ENCODE data around the gene KANK2. TPM values are rescaled to one million over a fixed set of nuclear protein-coding genes. Genes with fewer than 3 reads are reported as not detected.
A peak's percentile ranks its signal among the peaks of the same experiment; 100 is the strongest.

Gene KANK2
- total RNA-seq, 1 donor from 2014 or later, result 84.7 TPM

DNA sequence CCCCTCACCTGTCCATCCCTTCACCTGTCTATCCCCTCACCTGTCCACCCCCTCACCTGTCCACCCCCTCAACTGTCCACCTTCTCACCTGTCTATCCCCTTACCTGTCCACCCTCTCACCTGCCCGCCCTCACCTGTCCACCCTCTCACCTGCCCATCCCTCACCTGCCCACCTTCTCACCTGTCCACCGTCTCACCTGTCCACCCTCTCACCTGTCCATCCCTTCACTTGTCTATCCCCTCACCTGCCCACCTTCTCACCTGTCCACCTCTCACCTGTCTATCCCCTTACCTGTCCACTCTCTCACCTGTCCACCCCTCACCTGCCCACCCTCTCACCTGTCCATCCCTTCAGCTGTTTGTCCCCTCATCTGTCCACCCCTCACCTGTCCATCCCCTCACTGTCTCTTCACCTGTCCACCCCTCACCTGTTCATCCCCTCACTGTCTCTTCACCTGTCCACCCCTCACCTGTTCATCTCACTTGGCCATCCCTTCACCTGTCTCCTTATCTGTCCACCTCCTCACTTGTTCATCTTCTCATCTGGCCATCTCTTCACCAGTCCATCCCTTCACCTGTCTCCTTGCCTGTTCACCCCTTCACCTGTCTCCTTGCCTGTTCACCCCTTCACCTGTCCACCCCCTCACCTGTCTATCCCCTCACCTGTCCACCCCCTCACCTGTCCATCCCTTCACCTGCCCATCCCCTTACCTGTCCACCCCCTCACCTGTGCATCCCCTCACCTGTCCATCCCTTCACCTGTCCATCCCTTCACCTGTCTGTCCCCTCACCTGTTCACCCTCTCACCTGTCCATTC lies 12.7 kb upstream of the KANK2 start:
- TF ChIP-seq, protein P1, sequence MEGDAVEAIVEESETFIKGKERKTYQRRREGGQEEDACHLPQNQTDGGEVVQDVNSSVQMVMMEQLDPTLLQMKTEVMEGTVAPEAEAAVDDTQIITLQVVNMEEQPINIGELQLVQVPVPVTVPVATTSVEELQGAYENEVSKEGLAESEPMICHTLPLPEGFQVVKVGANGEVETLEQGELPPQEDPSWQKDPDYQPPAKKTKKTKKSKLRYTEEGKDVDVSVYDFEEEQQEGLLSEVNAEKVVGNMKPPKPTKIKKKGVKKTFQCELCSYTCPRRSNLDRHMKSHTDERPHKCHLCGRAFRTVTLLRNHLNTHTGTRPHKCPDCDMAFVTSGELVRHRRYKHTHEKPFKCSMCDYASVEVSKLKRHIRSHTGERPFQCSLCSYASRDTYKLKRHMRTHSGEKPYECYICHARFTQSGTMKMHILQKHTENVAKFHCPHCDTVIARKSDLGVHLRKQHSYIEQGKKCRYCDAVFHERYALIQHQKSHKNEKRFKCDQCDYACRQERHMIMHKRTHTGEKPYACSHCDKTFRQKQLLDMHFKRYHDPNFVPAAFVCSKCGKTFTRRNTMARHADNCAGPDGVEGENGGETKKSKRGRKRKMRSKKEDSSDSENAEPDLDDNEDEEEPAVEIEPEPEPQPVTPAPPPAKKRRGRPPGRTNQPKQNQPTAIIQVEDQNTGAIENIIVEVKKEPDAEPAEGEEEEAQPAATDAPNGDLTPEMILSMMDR (IDR thresholded peaks at IDR 0.05; ENCODE audit: unreplicated experiment), result no peak
- Mint-ChIP-seq H3K27ac (no peak overlapping the region), H3K27me3 (ENCODE audit: low read depth) (no peaks in the 10 kb centered on the region), H3K4me3 (no peak overlapping the region), H3K36me3 (peaks cover 18% of the 10 kb centered on the region), H3K4me1 (no peaks in the 10 kb centered on the region), H3K9me3 (no peaks in the 10 kb centered on the region)
- no peak for DNase-seq (ENCODE audit: low spot score in 2 of 2, unreplicated experiment in 2 of 2)

DNA sequence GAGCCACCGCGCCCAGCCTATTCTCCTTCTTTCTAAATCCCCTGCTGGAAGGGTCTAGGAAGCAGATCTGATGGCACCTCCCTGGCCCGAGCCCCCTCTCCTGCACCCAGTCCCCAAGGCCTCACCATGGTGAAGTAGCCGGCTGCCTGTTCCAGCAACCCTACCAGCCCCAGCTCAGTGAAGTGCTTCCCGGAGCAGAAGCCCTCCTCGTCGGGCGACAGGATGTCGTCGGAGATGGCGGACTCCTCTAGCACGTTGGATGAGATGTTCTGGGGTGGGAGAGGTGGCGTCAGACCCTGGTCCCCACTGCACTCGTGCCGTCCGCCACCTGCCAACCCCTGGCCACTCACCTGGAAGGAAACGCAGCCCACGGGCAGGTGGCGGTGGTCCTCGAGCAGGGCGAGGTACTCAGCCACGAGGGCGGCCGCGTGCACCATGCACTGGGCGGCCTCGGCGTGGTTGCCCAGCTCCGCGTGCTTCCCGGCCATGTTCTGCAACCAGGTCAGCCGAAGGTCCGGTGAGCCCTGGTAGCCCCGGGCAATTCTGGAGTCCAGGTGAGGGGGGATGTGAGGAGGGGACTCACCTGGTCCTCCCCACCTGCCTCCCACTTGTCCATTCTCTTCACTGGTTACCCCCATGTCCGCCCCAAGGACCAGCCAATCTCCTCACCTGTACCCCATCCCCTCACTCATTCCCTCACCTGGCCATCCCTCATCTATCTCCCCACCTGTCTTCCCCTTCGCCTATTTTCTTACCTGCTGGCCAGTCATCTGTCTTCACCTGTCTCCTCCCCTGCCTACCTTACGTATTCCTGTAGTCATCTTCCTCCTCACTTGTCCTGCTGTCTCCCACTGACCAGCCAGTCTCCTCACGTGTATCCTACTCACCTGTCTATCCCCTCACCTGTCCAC lies 11.5 kb upstream of the KANK2 start:
- no peaks in the 10 kb centered on the region for H3K27me3 Mint-ChIP-seq (ENCODE audit: low read depth)
- H3K4me1 Mint-ChIP-seq, result no peaks in the 10 kb centered on the region
- H3K36me3 Mint-ChIP-seq, result peaks cover 14% of the 10 kb centered on the region
- no peak overlapping the region for H3K4me3 Mint-ChIP-seq
- H3K27ac Mint-ChIP-seq, result no peak overlapping the region
- no peak for DNase-seq (ENCODE audit: low spot score in 2 of 2, unreplicated experiment in 2 of 2)
- TF ChIP-seq, protein P1 (IDR thresholded peaks at IDR 0.05; ENCODE audit: unreplicated experiment), result no peak
- no peaks in the 10 kb centered on the region for H3K9me3 Mint-ChIP-seq

DNA sequence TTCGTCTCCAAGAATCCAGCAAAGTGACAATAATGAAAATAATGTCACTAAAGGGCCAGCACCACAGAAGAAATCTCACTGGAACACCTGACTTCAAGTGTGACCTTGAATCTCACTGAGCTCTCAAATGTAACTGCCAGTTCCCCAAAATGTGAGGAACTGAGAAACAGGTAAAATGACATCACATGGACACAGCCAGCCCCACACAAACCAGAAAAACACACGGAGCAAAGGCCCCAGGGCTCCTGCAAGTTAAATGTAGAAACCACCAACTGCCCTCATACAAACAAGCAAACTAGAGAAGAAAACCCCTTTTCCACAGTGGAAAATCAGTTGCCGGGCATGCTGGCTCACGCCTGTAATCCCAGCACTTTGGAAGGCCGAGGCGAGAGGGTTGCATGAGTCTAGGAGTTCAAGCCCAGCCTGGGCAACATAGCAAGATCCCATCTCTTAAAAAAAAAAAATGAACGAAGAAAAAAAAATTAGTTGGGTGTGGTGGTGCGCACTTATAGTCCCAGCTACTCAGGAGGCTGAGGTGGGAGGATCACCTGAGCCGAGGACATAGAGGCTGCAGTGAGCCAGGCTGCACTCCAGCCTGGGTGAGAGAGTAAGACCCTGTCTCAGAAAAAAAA lies 8.7 kb upstream of the KANK2 start:
- Mint-ChIP-seq H3K9me3 (no peaks in the 10 kb centered on the region), H3K4me3 (no peak overlapping the region), H3K27ac (no peak overlapping the region), H3K27me3 (ENCODE audit: low read depth) (no peaks in the 10 kb centered on the region), H3K4me1 (peaks cover 6% of the 10 kb centered on the region), H3K36me3 (peaks cover 10% of the 10 kb centered on the region)
- no peak for DNase-seq (ENCODE audit: low spot score in 2 of 2, unreplicated experiment in 2 of 2)
- TF ChIP-seq, protein P1 (IDR thresholded peaks at IDR 0.05; ENCODE audit: unreplicated experiment), result no peak

DNA sequence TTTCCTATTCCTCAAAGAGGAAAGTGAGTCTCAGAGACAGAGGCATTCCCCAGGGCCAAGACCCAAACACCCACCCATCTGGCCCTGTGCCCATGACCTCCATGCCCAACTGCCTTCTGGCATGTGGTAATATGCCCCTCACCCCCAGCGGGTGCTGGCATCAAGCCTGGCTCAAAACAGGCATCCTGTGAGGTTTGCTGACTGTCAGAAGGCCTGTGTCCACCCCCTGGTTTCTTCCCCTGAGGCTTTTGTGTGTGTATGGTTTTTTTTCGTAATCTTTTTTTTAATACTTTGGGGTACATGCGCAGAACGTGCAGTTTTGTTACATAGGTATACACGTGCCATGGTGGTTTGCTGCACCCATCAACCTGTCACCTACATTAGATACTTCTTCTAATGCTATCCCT lies 7.6 kb upstream of the KANK2 start:
- no peak for DNase-seq (ENCODE audit: low spot score in 2 of 2, unreplicated experiment in 2 of 2)
- Mint-ChIP-seq H3K36me3 (peaks cover 10% of the 10 kb centered on the region), H3K4me3 (no peak overlapping the region), H3K27ac (no peak overlapping the region), H3K4me1 (peaks cover 6% of the 10 kb centered on the region), H3K27me3 (ENCODE audit: low read depth) (no peaks in the 10 kb centered on the region), H3K9me3 (no peaks in the 10 kb centered on the region)
- TF ChIP-seq, protein P1 (IDR thresholded peaks at IDR 0.05; ENCODE audit: unreplicated experiment), result no peak

GRCh38 chr19:11204076-11204602 lies 6.8 kb upstream of the KANK2 start:
- Mint-ChIP-seq H3K4me1 (peaks cover 6% of the 10 kb centered on the region), H3K27ac (peak overlapping the region; percentile 16)
- no peak for DNase-seq (ENCODE audit: low spot score in 2 of 2, unreplicated experiment in 2 of 2)

More at GRCh38 chr19:11204076-11204602, 6.8 kb upstream of the KANK2 start:
- Mint-ChIP-seq H3K4me3 (no peak overlapping the region), H3K27me3 (ENCODE audit: low read depth) (no peaks in the 10 kb centered on the region), H3K9me3 (no peaks in the 10 kb centered on the region), H3K36me3 (peaks cover 10% of the 10 kb centered on the region)
- TF ChIP-seq, protein P1 (IDR thresholded peaks at IDR 0.05; ENCODE audit: unreplicated experiment), result no peak

All from mesothelial cell of epicardium (in vitro differentiated cells).